NOMO-1 (cell line): ENCODE results near the gene OR51B2.
A peak's percentile ranks its signal among the peaks of the same experiment; 100 is the strongest.
"Not testable (repeated sequence)": the region's sequence is repeated elsewhere in the genome, so short reads cannot be mapped to it uniquely, and the experiment has no call there.

ENCODE experiments used
- DNase-seq, 2 experiments: peaks; one replicate each; lab custom pipeline; 2025; ENCODE audit not compliant: unreplicated experiment in 2 of 2; lab: John Stamatoyannopoulos, UW

OR51B2 gene

GRCh38 chr11:5313326-5314023 lies 10.6 kb downstream of the OR51B2 start:
- DNase-seq = not testable (repeated sequence)

GRCh38 chr11:5310423-5310822 lies 13.7 kb downstream of the OR51B2 start:
- no peak for DNase-seq

GRCh38 chr11:5307256-5308019 lies 16.7 kb downstream of the OR51B2 start:
- DNase-seq = no peak

GRCh38 chr11:5304046-5304445 lies 20.1 kb downstream of the OR51B2 start:
- no peak for DNase-seq

GRCh38 chr11:5303626-5304025 lies 20.5 kb downstream of the OR51B2 start:
- DNase-seq = no peak

- no peak for DNase-seq
These were observed 22.3 kb downstream of the OR51B2 start, which contains the start of gene OR51B4 for GRCh38 chr11:5301846-5302245. Gene OR51B4 (minus strand): TSS chr11:5301946. CDS start chr11:5301946, 0 bp downstream.

- no peak for DNase-seq
These were observed 23.8 kb downstream of the OR51B2 start for GRCh38 chr11:5300251-5300650.

GRCh38 chr11:5298451-5298850 lies 25.6 kb downstream of the OR51B2 start:
- no peak for DNase-seq

GRCh38 chr11:5297721-5298323 lies 26.3 kb downstream of the OR51B2 start:
- DNase-seq = no peak

GRCh38 chr11:5294342-5294995 lies 29.6 kb downstream of the OR51B2 start:
- DNase-seq = not testable (repeated sequence)

- DNase-seq = no peak
These were observed 31.1 kb downstream of the OR51B2 start for GRCh38 chr11:5293028-5293427.

- peak in 1 of 2 experiments; percentile 12 for DNase-seq
These were observed 32.8 kb downstream of the OR51B2 start for GRCh38 chr11:5291207-5291838.

- no peak for DNase-seq
These were observed 34.0 kb downstream of the OR51B2 start for GRCh38 chr11:5290106-5290505.

GRCh38 chr11:5289696-5290095 lies 34.4 kb downstream of the OR51B2 start:
- no peak for DNase-seq

GRCh38 chr11:5288906-5289550 lies 35.1 kb downstream of the OR51B2 start:
- DNase-seq = no peak

GRCh38 chr11:5288108-5288905 lies 35.8 kb downstream of the OR51B2 start:
- DNase-seq = no peak

GRCh38 chr11:5286901-5287300 lies 37.2 kb downstream of the OR51B2 start:
- no peak for DNase-seq

- DNase-seq = no peak
These were observed 37.7 kb downstream of the OR51B2 start for GRCh38 chr11:5286351-5286750.

GRCh38 chr11:5285703-5286340 lies 38.3 kb downstream of the OR51B2 start:
- peak in 1 of 2 experiments; percentile 24 for DNase-seq
